ENCODE measurements around the gene P4HB. TPM values are rescaled to one million over a fixed set of nuclear protein-coding genes. Genes with fewer than 3 reads are reported as not detected.

P4HB gene
- total RNA-seq, 2 experiments from 2014 or later: 388 to 577 TPM

DNA sequence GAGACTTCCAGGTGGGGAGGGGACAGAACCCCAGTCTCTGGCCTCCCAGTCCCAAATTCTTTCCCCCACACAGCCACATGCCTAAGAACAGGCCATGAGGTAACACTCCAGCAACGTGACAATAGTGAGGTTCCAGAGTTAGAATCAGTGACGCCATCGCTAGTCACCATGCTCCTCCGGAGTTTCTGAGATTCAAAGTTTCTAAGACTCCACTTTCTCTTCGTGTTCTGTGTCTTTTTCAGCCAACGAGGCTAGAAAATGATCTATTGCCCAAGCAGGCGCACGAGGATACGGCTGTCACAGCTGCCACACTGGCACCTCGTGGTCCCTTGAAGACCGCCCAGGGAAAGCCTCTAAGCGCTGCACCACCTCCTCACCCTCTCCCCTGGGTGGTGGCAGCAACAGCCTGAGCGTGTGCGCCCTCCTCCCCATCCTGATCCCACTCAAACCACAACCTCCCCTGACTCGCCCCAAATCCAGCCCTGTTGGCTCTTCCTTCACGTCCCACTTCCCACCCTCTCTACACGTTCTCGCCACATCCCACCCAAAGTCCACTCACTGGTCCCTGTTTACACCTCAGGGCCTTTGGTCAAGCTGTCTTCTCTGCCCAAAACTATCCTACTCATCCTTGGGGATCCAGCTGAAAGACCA lies 28.3 kb downstream of the P4HB start:
- Histone ChIP-seq H3K79me2 (ENCODE audit: insufficient read depth, low read depth, low read length) (peaks cover 27% of the 10 kb centered on the region; the same call in 1 of the 2 replicates), H3K4me2 (ENCODE audit: low read length) (peak overlapping the region; percentile 84), H2AFZ (ENCODE audit: low read length) (peak overlapping the region; percentile 24; the same call in 1 of the 2 replicates), H3K9me3 (ENCODE audit: low read length) (no peaks in the 10 kb centered on the region), H3K4me3 (ENCODE audit: low read depth, low read length, poor library complexity, severe bottlenecking) (peak overlapping the region; percentile 88), H3K4me1 (ENCODE audit: insufficient read depth, low read length, poor library complexity, severe bottlenecking) (peaks cover 25% of the 10 kb centered on the region), H4K20me1 (ENCODE audit: insufficient read depth, low read length) (no peaks in the 10 kb centered on the region), H3K9me2 (ENCODE audit: insufficient read depth, low read length) (no peaks in the 10 kb centered on the region), H3K36me3 (ENCODE audit: insufficient read depth, low read length) (no peaks in the 10 kb centered on the region), H3K27ac (ENCODE audit: low read depth, low read length, poor library complexity, severe bottlenecking) (peak overlapping the region; percentile 74)
- ChIA-PET CTCF (ENCODE audit: unreplicated experiment) (no interaction called here), POLR2A (no interaction called here)
- no peak for TF ChIP-seq EZH2phosphoT487 (IDR thresholded peaks at IDR 0.05; ENCODE audit: borderline replicate concordance, low read depth, low read length)
- TF ChIP-seq, protein P1, sequence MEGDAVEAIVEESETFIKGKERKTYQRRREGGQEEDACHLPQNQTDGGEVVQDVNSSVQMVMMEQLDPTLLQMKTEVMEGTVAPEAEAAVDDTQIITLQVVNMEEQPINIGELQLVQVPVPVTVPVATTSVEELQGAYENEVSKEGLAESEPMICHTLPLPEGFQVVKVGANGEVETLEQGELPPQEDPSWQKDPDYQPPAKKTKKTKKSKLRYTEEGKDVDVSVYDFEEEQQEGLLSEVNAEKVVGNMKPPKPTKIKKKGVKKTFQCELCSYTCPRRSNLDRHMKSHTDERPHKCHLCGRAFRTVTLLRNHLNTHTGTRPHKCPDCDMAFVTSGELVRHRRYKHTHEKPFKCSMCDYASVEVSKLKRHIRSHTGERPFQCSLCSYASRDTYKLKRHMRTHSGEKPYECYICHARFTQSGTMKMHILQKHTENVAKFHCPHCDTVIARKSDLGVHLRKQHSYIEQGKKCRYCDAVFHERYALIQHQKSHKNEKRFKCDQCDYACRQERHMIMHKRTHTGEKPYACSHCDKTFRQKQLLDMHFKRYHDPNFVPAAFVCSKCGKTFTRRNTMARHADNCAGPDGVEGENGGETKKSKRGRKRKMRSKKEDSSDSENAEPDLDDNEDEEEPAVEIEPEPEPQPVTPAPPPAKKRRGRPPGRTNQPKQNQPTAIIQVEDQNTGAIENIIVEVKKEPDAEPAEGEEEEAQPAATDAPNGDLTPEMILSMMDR (conservative IDR thresholded peaks at IDR 0.05; ENCODE audit: low read length): peak; percentile 33; the same call in 1 of the 2 replicates
- BruUV-seq (replicated peaks): TSS peak; percentile 74
- peak; percentile 77 for DNase-seq (ENCODE audit: low spot score)
- intact Hi-C loops (cut with micrococcal nuclease; ENCODE audit: unreplicated experiment): loop anchor here (5.0 kb wide), 1 partner anchor 60 kb away; the partner anchor contains the start of genes ALYREF and ANAPC11

- Histone ChIP-seq H3K79me2 (ENCODE audit: insufficient read depth, low read depth, low read length) (peaks cover 27% of the 10 kb centered on the region; the same call in 1 of the 2 replicates), H2AFZ (ENCODE audit: low read length) (0 out of 2 replicates have a peak overlapping the region, but pooled peaks have one; percentile 2), H3K27ac (ENCODE audit: low read depth, low read length, poor library complexity, severe bottlenecking) (peak overlapping the region; percentile 74), H3K9me3 (ENCODE audit: low read length) (no peaks in the 10 kb centered on the region), H3K4me1 (ENCODE audit: insufficient read depth, low read length, poor library complexity, severe bottlenecking) (peaks cover 25% of the 10 kb centered on the region), H3K4me3 (ENCODE audit: low read depth, low read length, poor library complexity, severe bottlenecking) (peak overlapping the region; percentile 88), H3K4me2 (ENCODE audit: low read length) (peak overlapping the region; percentile 84), H3K9me2 (ENCODE audit: insufficient read depth, low read length) (no peaks in the 10 kb centered on the region), H3K36me3 (ENCODE audit: insufficient read depth, low read length) (no peaks in the 10 kb centered on the region), H4K20me1 (ENCODE audit: insufficient read depth, low read length) (no peaks in the 10 kb centered on the region)
- no TSS peak for BruUV-seq (replicated peaks)
- CTCF ChIA-PET (ENCODE audit: unreplicated experiment): no interaction called here
- POLR2A ChIA-PET: no interaction called here
- TF ChIP-seq, protein P1 (conservative IDR thresholded peaks at IDR 0.05; ENCODE audit: low read length): no peak
- TF ChIP-seq EZH2phosphoT487 (IDR thresholded peaks at IDR 0.05; ENCODE audit: borderline replicate concordance, low read depth, low read length): no peak
- peak; percentile 22 for DNase-seq (ENCODE audit: low spot score)
- intact Hi-C loops (cut with micrococcal nuclease; ENCODE audit: unreplicated experiment): loop anchor here (5.0 kb wide), 1 partner anchor 61 kb away; the partner anchor contains the start of genes ALYREF and ANAPC11
Observed at GRCh38 chr17:81831563-81831956, 28.8 kb downstream of the P4HB start.

DNA sequence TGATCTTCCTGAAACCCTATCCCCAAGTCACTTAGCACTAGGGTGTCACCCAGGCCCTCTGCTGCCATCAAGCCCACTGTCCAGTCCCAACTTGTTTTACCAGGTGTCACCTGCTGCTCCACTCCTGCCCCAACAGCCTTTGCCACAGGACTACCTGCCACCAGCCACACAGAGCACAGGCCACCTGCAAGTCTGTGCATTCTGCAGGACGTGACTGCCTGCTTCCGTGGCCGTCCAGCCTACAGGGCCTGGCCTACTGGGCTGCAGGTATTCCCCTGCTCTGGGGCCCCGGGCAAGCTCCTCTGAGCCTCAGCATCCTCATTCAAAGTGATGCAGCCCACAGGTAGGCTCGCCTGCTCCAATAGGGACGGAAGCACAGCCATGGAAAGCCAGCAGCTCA lies 30.5 kb downstream of the P4HB start:
- CTCF ChIA-PET (ENCODE audit: unreplicated experiment): interaction anchor here (0.6 kb wide), 1 partner anchor 14 kb away, joined by 3 read pairs; no protein-coding TSS in a partner anchor
- POLR2A ChIA-PET: no interaction called here
- H3K79me2 ChIP-seq (ENCODE audit: insufficient read depth, low read depth, low read length): peaks cover 27% of the 10 kb centered on the region; the same call in 1 of the 2 replicates

More for the DNA sequence above, 30.5 kb downstream of the P4HB start:
- Histone ChIP-seq H3K9me3 (ENCODE audit: low read length) (no peaks in the 10 kb centered on the region), H3K9me2 (ENCODE audit: insufficient read depth, low read length) (no peaks in the 10 kb centered on the region), H3K27ac (ENCODE audit: low read depth, low read length, poor library complexity, severe bottlenecking) (no peak overlapping the region), H3K4me1 (ENCODE audit: insufficient read depth, low read length, poor library complexity, severe bottlenecking) (peaks cover 25% of the 10 kb centered on the region), H3K4me2 (ENCODE audit: low read length) (no peak overlapping the region), H3K36me3 (ENCODE audit: insufficient read depth, low read length) (no peaks in the 10 kb centered on the region), H2AFZ (ENCODE audit: low read length) (no peak overlapping the region), H3K4me3 (ENCODE audit: low read depth, low read length, poor library complexity, severe bottlenecking) (no peak overlapping the region), H4K20me1 (ENCODE audit: insufficient read depth, low read length) (no peaks in the 10 kb centered on the region)
- no TSS peak for BruUV-seq (replicated peaks)
- DNase-seq (ENCODE audit: low spot score): no peak
- TF ChIP-seq, protein P1 (conservative IDR thresholded peaks at IDR 0.05; ENCODE audit: low read length): no peak
- no peak for TF ChIP-seq EZH2phosphoT487 (IDR thresholded peaks at IDR 0.05; ENCODE audit: borderline replicate concordance, low read depth, low read length)
- intact Hi-C loops (cut with micrococcal nuclease; ENCODE audit: unreplicated experiment): loop anchor here (5.0 kb wide), 1 partner anchor 62 kb away; the partner anchor contains the start of genes ALYREF and ANAPC11

Measured in OCI-LY7 (cell line).